ENCODE data around the gene STAB2.

STAB2 gene

GRCh38 chr12:103811791-103812190 is 224.7 kb downstream of the STAB2 start:
- DNase-seq = no peak

- DNase-seq = no peak
Observed at GRCh38 chr12:103812789-103813188, 225.7 kb downstream of the STAB2 start.

GRCh38 chr12:103813426-103813825 is 226.4 kb downstream of the STAB2 start:
- no peak for DNase-seq

GRCh38 chr12:103813949-103814348 is 226.9 kb downstream of the STAB2 start:
- no peak for DNase-seq

- no peak for DNase-seq
Observed at GRCh38 chr12:103814436-103814835, 227.4 kb downstream of the STAB2 start.

All from suppressor macrophage treated with lipopolysaccharide for 1 hour (primary cell).